ENCODE data around the gene ADAP1.
"Not testable (repeated sequence)": the region's sequence is repeated elsewhere in the genome, so short reads cannot be mapped to it uniquely, and the experiment has no call there.

DNA sequence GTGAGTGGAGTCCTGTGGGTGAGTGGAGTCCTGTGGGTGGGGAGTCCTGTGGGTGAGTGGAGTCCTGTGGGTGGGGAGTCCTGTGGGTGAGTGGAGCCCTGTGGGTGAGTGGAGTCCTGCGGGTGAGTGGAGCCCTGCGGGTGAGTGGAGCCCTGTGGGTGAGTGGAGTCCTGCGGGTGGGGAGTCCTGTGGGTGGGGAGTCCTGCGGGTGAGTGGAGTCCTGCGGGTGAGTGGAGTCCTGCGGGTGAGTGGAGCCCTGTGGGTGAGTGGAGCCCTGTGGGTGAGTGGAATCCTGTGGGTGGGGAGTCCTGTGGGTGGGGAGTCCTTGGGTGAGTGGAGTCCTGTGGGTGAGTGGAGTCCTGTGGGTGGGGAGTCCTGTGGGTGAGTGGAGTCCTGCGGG lies 48.0 kb upstream of the ADAP1 start:
- TF ChIP-seq, protein P1, sequence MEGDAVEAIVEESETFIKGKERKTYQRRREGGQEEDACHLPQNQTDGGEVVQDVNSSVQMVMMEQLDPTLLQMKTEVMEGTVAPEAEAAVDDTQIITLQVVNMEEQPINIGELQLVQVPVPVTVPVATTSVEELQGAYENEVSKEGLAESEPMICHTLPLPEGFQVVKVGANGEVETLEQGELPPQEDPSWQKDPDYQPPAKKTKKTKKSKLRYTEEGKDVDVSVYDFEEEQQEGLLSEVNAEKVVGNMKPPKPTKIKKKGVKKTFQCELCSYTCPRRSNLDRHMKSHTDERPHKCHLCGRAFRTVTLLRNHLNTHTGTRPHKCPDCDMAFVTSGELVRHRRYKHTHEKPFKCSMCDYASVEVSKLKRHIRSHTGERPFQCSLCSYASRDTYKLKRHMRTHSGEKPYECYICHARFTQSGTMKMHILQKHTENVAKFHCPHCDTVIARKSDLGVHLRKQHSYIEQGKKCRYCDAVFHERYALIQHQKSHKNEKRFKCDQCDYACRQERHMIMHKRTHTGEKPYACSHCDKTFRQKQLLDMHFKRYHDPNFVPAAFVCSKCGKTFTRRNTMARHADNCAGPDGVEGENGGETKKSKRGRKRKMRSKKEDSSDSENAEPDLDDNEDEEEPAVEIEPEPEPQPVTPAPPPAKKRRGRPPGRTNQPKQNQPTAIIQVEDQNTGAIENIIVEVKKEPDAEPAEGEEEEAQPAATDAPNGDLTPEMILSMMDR (conservative IDR thresholded peaks at IDR 0.05; ENCODE audit: low read depth, low read length): not testable (repeated sequence)
- TF ChIP-seq EZH2 (IDR thresholded peaks at IDR 0.05; ENCODE audit: low read length, unreplicated experiment); EZH2phosphoT487 (IDR thresholded peaks at IDR 0.05; ENCODE audit: borderline replicate concordance, low read length): not testable (repeated sequence)

Data from PC-3 (cell line).